ENCODE data around the gene IGFBP2. TPM values are rescaled to one million over a fixed set of nuclear protein-coding genes. Genes with fewer than 3 reads are reported as not detected.

Gene IGFBP2
- polyA plus RNA-seq, 1 donor, result 146 TPM

- no peak for DNase-seq
These were observed 4.3 kb downstream of the IGFBP2 start for GRCh38 chr2:216637472-216637871.

GRCh38 chr2:216643986-216644659, 10.9 kb downstream of the IGFBP2 start:
- DNase-seq, result no peak

DNA sequence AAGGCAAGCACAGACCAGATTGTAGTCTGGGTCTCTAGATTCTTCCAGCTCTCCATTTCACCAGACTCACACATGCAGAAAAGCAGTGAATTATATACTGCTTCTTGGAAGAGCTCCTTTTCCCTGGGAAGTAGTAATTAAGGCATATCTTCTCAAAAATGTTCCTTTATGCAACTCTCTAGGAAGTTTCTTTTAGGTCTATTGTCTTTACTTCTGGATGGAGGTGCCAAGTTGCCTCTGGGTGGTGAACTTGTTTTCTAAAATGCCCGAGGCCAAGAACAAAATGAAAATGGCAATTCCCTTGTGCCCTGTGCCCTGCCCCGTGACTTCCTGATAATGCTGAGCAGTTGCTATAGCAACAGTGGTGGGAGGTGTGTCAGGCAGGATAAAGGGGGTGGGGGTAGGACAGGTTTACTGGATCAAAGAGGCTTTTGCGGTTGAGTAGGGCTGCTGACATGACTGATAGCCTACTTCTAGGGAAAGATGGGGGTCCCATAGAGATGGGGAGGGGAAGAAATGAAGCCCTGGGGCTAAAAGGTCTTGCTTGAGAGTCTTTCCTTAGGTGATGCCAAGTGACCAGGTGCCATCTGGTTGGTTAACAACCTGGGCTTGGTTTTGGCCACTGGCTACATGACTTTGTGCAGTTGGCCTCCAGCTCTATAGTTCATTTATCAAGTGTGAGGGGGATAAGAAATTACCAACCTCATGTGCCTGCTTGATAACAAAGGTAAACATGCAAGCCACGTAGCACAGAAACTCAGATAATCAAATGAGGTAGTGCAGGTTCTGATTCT, 11.8 kb downstream of the IGFBP2 start:
- DNase-seq, result no peak

- DNase-seq, result no peak
These were observed 12.4 kb downstream of the IGFBP2 start for GRCh38 chr2:216645636-216645950.

- DNase-seq, result no peak
These were observed 12.9 kb downstream of the IGFBP2 start for GRCh38 chr2:216646116-216646515.

DNA sequence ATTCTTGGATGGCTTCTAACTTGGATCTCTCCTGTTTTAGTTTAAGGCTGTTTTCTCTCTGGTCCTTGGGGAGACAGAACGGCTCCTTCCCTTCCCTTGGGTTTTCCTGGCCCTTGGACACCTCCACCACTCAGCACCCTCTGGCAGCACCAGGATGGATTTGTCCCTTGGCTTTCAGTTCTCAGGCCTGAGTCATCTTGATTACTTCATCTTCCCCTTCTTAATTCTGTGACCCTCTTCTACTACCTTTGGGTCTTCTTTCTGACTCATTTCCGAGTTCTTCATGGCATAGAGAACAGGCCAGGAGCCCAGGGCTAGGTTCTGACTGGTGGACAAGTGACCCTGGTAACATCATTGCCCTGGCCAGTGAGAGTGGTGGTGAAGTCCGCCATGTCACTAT, 14.9 kb downstream of the IGFBP2 start:
- no peak for DNase-seq

DNA sequence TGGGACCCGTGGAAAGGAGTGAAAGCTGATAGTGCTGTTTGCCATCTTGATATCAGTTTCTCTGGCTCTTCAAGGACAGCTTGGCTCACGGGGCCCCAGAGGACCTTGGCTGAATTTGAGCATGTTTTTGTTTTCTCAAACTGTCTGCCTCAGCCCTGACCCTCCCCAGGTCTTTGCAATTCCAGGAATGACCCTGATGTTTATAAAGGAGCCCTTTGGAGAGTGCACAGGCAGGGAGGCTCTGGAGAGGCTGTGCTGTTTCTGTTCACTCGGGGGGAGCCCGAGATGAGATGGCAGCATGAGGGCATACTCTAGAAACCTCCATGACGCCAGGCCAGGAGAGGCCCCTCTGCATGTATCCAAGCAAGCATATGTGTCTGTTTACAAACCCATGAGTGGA, 16.4 kb downstream of the IGFBP2 start:
- no peak for DNase-seq

DNA sequence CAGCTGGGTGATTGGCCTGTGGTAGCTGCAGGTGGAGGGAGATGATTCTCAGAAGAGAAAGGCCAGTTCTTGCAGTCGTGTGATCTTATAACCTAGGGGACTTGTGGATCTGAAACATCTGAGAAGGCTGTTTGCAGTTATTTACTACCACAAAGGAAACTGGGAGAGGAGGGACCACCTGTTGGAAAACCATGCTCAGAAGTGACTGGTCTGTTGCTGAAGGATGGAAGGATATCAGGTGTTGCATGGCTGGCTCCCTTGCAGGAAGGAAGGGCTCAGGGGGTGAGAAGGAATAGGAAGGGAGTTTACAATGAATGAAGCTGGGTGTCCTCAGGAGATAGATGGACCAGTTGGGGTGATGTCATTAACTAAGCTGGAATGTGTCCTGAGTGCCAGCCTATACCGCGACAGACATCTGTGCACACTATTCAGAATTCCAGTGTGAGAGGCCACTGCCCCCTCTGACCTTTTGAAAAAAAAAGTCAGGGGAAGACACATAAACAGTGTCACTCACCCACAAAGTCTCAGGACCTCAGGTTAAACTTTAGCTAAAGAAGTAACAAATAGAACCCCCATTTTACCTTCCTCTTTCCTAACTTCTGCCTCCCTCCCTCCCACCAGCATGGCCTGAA, 17.5 kb downstream of the IGFBP2 start:
- DNase-seq, result no peak

DNA sequence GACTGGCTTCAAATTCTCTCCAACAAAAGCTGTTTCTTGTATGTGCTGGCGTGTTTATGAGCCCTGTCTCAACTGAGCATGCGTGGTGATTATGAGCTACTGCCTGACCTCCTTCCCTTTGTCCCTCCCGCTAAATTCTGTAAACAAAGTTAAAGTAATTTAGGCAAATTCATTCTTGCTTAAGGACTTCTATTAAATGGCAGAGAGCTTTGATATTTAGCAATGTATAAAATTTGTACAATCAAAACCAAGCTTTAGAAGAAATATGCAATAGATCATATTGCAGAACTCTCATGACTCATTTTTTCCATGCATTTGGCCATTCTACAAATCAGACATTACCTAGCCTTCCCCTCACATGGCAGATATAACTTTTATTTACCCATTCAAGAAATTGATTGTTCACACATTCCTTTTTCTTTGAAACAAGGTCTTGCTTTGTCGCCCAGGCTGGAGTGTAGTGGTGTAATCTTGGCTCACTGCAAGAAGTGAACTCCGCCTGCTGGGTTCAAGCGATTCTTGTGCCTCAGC, 18.2 kb downstream of the IGFBP2 start:
- DNase-seq, result no peak

DNA sequence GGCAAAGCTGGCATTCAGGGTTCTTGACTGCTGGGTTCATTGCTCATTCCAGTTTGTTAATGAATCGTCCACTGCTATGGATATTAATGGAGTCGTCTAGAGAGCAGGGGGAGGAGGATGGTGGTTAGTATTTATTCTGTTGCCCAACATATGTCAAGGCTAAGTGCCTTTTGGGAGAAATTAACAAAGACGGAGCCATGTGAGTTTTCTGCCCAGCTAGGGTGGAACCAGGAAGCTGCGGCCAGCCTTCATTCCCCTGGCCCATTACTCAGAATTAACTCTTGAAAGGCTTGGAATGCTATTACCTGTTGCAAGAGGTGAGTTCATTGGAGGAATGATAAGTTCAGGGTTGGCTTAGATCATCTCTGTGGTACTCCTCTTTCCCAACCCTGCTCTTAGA, 19.3 kb downstream of the IGFBP2 start:
- DNase-seq, result no peak

DNA sequence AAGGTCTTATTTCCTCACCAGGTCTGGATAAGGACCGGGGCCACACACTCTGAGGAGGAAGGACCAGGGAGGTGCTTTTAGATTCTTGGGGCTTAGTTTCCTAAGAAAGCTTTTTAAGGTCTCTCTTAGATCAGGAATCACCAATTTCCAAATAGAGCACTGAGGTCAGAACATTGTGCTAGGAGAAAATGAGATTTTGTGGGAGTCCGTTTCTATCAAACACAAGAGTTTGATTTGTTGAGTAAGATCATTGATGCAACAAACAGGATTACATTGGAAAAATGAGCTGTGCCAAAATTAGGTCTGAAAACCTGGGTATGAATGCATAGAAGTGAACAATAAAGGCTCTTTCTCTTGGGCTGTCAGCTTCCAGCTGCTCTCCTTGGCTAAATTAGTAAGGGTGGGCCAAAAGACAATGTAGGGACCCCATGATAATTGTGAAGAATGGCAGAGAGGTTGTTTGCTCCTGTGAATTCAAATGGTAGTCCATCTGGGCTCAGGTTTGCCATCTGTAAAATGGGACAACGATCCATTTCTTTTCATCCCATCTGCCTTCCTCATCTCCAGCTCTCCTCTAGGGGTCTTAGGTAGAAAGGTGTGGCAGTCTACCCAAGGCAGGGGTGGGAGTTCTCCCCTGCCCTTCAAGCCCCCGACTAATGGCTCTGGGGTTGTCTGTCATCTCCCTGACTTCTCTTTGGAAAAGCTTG, 20.0 kb downstream of the IGFBP2 start:
- no peak for DNase-seq

GRCh38 chr2:216653931-216654365, 20.7 kb downstream of the IGFBP2 start:
- no peak for DNase-seq

DNA sequence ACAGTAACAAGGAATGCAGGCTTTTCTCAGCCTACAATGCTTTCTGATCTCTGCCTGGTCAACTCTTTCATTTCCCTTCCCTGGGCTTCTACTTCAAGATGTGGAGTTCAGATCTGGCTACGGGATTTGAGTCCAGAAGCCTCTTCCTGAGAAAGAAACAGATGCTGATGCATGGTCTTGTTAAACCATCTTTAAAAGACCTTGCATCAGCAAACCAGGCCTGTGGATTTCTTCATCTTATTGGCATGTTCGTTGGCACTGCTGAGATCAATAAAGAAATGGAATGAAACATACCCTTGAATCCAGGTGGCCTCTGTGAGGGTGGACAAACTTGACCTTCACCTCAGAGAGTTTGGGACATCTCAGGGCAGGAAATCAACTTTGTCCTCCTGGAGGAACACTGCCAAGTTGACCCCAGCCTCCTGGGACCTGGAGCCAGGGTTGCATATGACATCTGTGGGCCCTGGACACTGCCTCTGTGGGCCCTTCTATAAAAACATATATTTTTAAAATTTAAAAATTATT, 21.4 kb downstream of the IGFBP2 start:
- no peak for DNase-seq

DNA sequence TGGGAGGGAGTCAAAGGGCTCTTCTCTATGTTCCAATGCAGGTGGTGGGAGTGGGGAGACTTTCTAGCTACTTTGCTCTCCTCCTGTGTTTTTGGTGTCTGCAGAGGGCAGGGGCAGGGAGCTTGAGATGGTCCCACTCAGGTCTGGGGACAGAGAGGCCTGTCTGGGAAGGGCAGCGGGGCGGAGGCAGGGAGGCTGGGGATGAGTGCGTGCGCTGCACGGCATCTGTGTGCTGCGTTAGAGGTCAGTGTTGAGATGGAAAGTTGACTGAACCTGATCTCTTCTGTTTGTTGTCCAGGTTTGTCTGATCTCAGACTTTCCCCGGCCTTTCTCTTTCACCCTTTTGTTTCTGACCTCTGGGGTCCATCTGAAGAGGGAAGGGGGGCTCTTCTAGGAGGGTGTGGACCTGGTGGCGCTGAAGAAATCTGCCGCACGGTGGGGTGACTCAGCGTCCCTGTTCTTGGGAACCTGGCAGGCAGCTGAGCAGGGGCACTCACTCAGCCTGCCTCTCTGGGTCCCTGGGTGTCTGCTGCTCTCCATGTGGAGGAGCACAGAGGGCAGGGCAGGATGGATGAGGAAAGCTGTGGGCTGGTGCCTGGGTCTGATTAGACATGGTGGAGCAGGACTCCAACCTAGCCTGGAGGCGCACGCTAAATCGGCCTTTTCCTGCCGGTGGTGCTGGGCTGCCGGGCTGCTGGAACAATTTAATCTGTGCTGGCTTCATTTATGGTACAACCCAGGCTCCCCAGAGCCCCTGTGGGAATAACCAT, 24.1 kb downstream of the IGFBP2 start:
- DNase-seq, result no peak

DNA sequence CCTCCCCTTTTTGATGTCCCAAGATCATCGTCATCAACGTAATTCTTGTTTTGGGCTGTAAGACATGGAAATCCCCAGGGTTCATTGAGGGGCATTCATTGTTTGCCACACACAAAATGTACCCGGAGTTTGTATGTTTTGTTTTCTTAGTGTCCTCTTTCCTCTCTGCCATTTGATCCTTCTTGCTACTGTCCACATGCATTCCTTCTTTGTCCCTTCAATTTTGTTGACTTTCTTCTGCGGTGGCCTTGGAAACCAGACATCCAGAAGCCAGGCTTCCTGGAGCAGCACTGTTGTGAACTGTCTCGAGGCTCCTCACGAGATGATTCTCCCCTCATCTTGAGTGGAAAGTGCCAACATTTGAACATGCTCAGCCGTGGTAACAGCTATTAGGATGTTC, 24.8 kb downstream of the IGFBP2 start:
- no peak for DNase-seq

DNA sequence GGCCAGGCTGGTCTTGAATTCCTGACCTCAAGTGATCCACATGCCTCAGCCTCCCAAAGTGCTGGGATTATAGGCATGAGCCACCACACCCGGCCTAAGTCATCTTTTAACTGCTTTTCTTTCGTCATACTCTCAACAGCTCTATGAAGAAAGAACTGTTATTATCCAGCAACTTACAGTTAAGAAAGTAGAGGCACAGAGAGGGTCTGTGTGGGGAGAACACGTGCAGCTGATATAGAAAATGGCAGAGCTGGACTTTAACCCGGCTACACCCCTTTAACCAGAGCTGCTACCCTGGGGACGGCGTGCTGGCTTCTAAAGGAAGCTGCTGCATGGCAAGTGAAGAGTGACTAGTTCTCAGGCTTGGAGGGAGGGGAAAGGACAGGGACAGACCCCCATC, 25.5 kb downstream of the IGFBP2 start:
- no peak for DNase-seq

DNA sequence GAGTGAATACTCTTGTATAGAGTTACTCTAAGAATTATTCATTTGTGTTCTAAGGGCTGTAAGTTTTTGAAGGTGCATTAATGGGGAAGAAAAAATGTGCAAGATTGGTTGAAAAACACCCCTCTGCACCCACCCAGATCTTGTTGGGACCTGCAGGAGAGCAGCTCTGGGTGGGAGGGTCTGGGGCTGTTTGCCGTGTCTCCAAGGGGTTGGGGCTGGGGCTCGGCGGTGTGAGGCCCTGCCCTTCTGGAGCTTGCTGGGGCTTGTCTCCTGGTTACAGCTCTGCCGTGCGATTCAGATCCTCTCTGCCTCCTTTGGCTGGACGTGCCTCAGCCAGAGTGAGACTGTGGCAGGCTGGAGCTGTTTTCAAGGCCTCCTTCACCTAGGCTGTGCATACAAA, 26.1 kb downstream of the IGFBP2 start:
- no peak for DNase-seq

DNA sequence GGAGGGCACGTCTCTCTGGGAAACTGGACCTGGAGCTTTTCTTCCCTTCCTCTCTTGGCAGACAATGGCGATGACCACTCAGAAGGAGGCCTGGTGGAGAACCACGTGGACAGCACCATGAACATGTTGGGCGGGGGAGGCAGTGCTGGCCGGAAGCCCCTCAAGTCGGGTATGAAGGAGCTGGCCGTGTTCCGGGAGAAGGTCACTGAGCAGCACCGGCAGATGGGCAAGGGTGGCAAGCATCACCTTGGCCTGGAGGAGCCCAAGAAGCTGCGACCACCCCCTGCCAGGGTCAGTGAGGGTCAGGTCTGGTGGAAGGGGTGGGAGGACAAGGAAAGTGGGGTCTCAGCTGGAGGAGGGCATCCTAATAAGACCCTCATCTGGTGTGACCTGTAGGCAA, 27.3 kb downstream of the IGFBP2 start:
- DNase-seq, result no peak

DNA sequence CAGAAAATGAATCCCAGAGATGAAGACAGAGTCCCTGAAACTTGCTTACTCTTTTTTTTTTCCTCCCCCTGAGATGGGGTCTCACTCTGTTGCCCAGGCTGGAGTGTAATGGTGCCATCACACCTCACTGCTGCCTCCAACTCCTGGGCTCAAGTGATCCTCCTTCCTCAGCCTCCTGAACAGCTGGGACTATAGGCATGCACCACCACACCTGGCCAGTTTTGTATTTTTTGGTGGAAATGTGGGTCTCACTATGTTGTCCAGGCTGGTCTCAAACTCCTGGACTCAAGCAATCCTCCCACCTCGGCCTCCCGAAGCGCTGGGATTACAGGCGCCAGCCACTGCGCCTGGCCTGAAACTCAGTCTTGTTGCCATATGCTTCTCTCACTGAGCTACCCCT, 27.8 kb downstream of the IGFBP2 start:
- DNase-seq, result no peak

- DNase-seq, result no peak
These were observed 28.6 kb downstream of the IGFBP2 start for GRCh38 chr2:216661639-216662375.

DNA sequence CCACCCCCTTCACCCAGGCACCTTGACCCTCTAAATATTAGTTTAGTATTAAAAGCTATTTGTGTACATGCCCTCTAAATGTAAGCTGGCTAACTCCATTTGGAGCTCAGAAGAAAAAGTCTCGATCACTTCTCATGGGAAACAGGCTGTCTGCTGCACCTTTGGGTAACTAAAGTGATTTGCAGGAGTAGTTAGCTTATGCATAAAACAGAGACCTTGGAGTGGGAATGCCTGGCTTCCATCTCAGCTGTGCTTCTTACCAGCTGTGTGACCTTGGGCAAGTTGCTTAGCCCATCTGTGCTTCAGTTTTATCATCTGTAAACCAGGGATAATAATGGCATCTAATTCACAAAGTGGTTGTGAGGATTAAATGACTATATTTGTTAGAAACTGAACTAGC, 29.9 kb downstream of the IGFBP2 start:
- DNase-seq, result no peak

Data from hindlimb muscle (tissue), 1 donor.